GM21367 (cell line): ENCODE results near the gene RAB29.
"Not testable (repeated sequence)": the region's sequence is repeated elsewhere in the genome, so short reads cannot be mapped to it uniquely, and the experiment has no call there.

Experiments
- ATAC-seq: cut with Tn5 transposase; IDR thresholded peaks from one replicate; pipeline ENCODE4 v1.9.1; 2021; ENCODE audit not compliant: unreplicated experiment

The RAB29 gene

GRCh38 chr1:205726619-205727125 lies 48.6 kb downstream of the RAB29 start:
- no peak for ATAC-seq

- ATAC-seq, result no peak
These were observed 49.8 kb downstream of the RAB29 start for GRCh38 chr1:205725514-205725913.

GRCh38 chr1:205720740-205721139 lies 54.5 kb downstream of the RAB29 start:
- not testable (repeated sequence) for ATAC-seq

- no peak for ATAC-seq
These were observed 55.5 kb downstream of the RAB29 start for GRCh38 chr1:205719762-205720161.

GRCh38 chr1:205719015-205719414 lies 56.3 kb downstream of the RAB29 start:
- no peak for ATAC-seq
